GM19240 (cell line): Measurements from ENCODE around the gene ARL4A.

Experiments used
- DNase-seq: peaks from one replicate; pipeline ENCODE4 v3.0.0; 2011; ENCODE audit warnings: low spot score; ENCODE audit not compliant: insufficient read length

ARL4A gene

GRCh38 chr7:12725575-12726316, 38.3 kb downstream of the ARL4A start:
- no peak for DNase-seq

- DNase-seq, result no peak
These were observed 39.5 kb downstream of the ARL4A start for GRCh38 chr7:12726908-12727307.

- no peak for DNase-seq
These were observed 40.2 kb downstream of the ARL4A start for GRCh38 chr7:12727455-12728191.

- no peak for DNase-seq
These were observed 40.7 kb downstream of the ARL4A start for GRCh38 chr7:12728192-12728538.

- no peak for DNase-seq
These were observed 41.7 kb downstream of the ARL4A start for GRCh38 chr7:12729112-12729511.

- DNase-seq, result no peak
These were observed 43.1 kb downstream of the ARL4A start for GRCh38 chr7:12730523-12730922.

- no peak for DNase-seq
These were observed 43.8 kb downstream of the ARL4A start for GRCh38 chr7:12731214-12731656.

- DNase-seq, result no peak
These were observed 44.3 kb downstream of the ARL4A start for GRCh38 chr7:12731775-12732174.

- DNase-seq, result no peak
These were observed 45.0 kb downstream of the ARL4A start for GRCh38 chr7:12732428-12732827.

GRCh38 chr7:12735923-12736322, 48.5 kb downstream of the ARL4A start:
- DNase-seq, result no peak

- DNase-seq, result no peak
These were observed 49.9 kb downstream of the ARL4A start for GRCh38 chr7:12737373-12737772.

GRCh38 chr7:12737836-12738235, 50.4 kb downstream of the ARL4A start:
- DNase-seq, result no peak

GRCh38 chr7:12738665-12739064, 51.2 kb downstream of the ARL4A start:
- DNase-seq, result no peak
